AG08395 (cell line): ENCODE measurements around the gene ZBTB21.
"Not testable (repeated sequence)": the region's sequence is repeated elsewhere in the genome, so short reads cannot be mapped to it uniquely, and the experiment has no call there.

Experiments
- DNase-seq: peaks from one replicate; pipeline ENCODE4 v3.0.0; 2012; ENCODE audit warnings: mixed read lengths, low spot score

The ZBTB21 gene

GRCh38 chr21:41951876-41952567, 58.1 kb downstream of the ZBTB21 start:
- DNase-seq, result no peak

GRCh38 chr21:41950941-41951351, 59.2 kb downstream of the ZBTB21 start:
- DNase-seq, result no peak

- not testable (repeated sequence) for DNase-seq
Measured at GRCh38 chr21:41949631-41950030, 60.5 kb downstream of the ZBTB21 start.

GRCh38 chr21:41948901-41949300, 61.3 kb downstream of the ZBTB21 start:
- DNase-seq, result no peak

GRCh38 chr21:41948078-41948895, 61.9 kb downstream of the ZBTB21 start:
- peak; percentile 71 for DNase-seq

- no peak for DNase-seq
Measured at GRCh38 chr21:41945982-41946381, 64.2 kb downstream of the ZBTB21 start.

- no peak for DNase-seq
Measured at GRCh38 chr21:41943851-41944250, 66.3 kb downstream of the ZBTB21 start.

GRCh38 chr21:41942457-41942856, 67.7 kb downstream of the ZBTB21 start:
- no peak for DNase-seq

- no peak for DNase-seq
Measured at GRCh38 chr21:41941941-41942340, 68.2 kb downstream of the ZBTB21 start.

GRCh38 chr21:41940431-41940830, 69.7 kb downstream of the ZBTB21 start:
- DNase-seq, result no peak

GRCh38 chr21:41939391-41939790, 70.8 kb downstream of the ZBTB21 start:
- no peak for DNase-seq
